ENCODE data around the gene TMEM97. TPM values are rescaled to one million over a fixed set of nuclear protein-coding genes. Genes with fewer than 3 reads are reported as not detected.

TMEM97 gene
- total RNA-seq, 3 donors from 2014 or later (not counting 1 experiment from before 2014, with no cell fraction given): 4.6 to 8.8 (median 7.5) TPM

GRCh38 chr17:28347261-28347891 is 28.4 kb downstream of the TMEM97 start:
- no peaks in the 10 kb centered on the region for H3K27me3 ChIP-seq (ENCODE audit: control insufficient read depth, insufficient read depth, low read length)
- intact Hi-C loops (cut with micrococcal nuclease): no loop called here
- Mint-ChIP-seq H3K27me3 (ENCODE audit: low read depth in 2 of 2) (no peaks in the 10 kb centered on the region), H3K9me3 (no peaks in the 10 kb centered on the region), H3K36me3 (no peaks in the 10 kb centered on the region), H3K27ac (no peak overlapping the region), H3K4me3 (no peak overlapping the region), H3K4me1 (no peaks in the 10 kb centered on the region)
- no peak overlapping the region for H3K4me3 ChIP-seq (ENCODE audit: low read length)
- no peaks in the 10 kb centered on the region for H3K9me3 ChIP-seq (ENCODE audit: control insufficient read depth, insufficient read depth, low read length)
- no peaks in the 10 kb centered on the region for H3K4me1 ChIP-seq (ENCODE audit: control insufficient read depth, insufficient read depth, low read length)
- no peak for ATAC-seq
- DNase-seq: no peak
- WGBS (ENCODE audit: insufficient coverage): 96% methylated on average over 8 of the region's 8 CpGs
- no peak overlapping the region for H3K27ac ChIP-seq (ENCODE audit: low read length)
- H3K36me3 ChIP-seq (ENCODE audit: control insufficient read depth, insufficient read depth, low read length): peaks cover 83% of the 10 kb centered on the region
- no peak for TF ChIP-seq CTCF (IDR thresholded peaks at IDR 0.05)

GRCh38 chr17:28348979-28349378 is 30.0 kb downstream of the TMEM97 start:
- DNase-seq: no peak
- no peaks in the 10 kb centered on the region for H3K9me3 Mint-ChIP-seq
- no peaks in the 10 kb centered on the region for H3K36me3 Mint-ChIP-seq
- no peak for TF ChIP-seq CTCF (IDR thresholded peaks at IDR 0.05)
- WGBS (ENCODE audit: insufficient coverage): 77% methylated on average over 3 of the region's 3 CpGs
- peaks cover 81% of the 10 kb centered on the region for H3K36me3 ChIP-seq (ENCODE audit: control insufficient read depth, insufficient read depth, low read length)
- H3K27ac ChIP-seq (ENCODE audit: low read length): no peak overlapping the region
- no peaks in the 10 kb centered on the region for H3K4me1 ChIP-seq (ENCODE audit: control insufficient read depth, insufficient read depth, low read length)
- intact Hi-C loops (cut with micrococcal nuclease): no loop called here
- no peaks in the 10 kb centered on the region for H3K27me3 ChIP-seq (ENCODE audit: control insufficient read depth, insufficient read depth, low read length)
- no peaks in the 10 kb centered on the region for H3K27me3 Mint-ChIP-seq (ENCODE audit: low read depth in 2 of 2)
- H3K4me1 Mint-ChIP-seq: no peaks in the 10 kb centered on the region
- no peak for ATAC-seq
- no peaks in the 10 kb centered on the region for H3K9me3 ChIP-seq (ENCODE audit: control insufficient read depth, insufficient read depth, low read length)
- H3K4me3 ChIP-seq (ENCODE audit: low read length): no peak overlapping the region
- H3K27ac Mint-ChIP-seq: no peak overlapping the region
- H3K4me3 Mint-ChIP-seq: no peak overlapping the region

- 100% methylated on average over 7 of the region's 7 CpGs for WGBS (ENCODE audit: insufficient coverage)
- Mint-ChIP-seq H3K4me3 (no peak overlapping the region), H3K4me1 (no peaks in the 10 kb centered on the region), H3K27me3 (ENCODE audit: low read depth in 2 of 2) (no peaks in the 10 kb centered on the region), H3K9me3 (no peaks in the 10 kb centered on the region), H3K27ac (no peak overlapping the region), H3K36me3 (no peaks in the 10 kb centered on the region)
- ATAC-seq: no peak
- Histone ChIP-seq H3K36me3 (ENCODE audit: control insufficient read depth, insufficient read depth, low read length) (peaks cover 80% of the 10 kb centered on the region), H3K27ac (ENCODE audit: low read length) (no peak overlapping the region), H3K27me3 (ENCODE audit: control insufficient read depth, insufficient read depth, low read length) (no peaks in the 10 kb centered on the region), H3K4me1 (ENCODE audit: control insufficient read depth, insufficient read depth, low read length) (no peaks in the 10 kb centered on the region), H3K4me3 (ENCODE audit: low read length) (no peak overlapping the region), H3K9me3 (ENCODE audit: control insufficient read depth, insufficient read depth, low read length) (no peaks in the 10 kb centered on the region)
- no peak for DNase-seq
- no peak for TF ChIP-seq CTCF (IDR thresholded peaks at IDR 0.05)
- intact Hi-C loops (cut with micrococcal nuclease): no loop called here
Measured at GRCh38 chr17:28350271-28350670, 31.3 kb downstream of the TMEM97 start.

Data from natural killer cell (primary cell).